ENCODE results near the gene PLXNA4. TPM values are rescaled to one million over a fixed set of nuclear protein-coding genes. Genes with fewer than 3 reads are reported as not detected.
A peak's percentile ranks its signal among the peaks of the same experiment; 100 is the strongest.

Gene PLXNA4
- total and polyA plus RNA-seq, 2 experiments from 2014 or later: 0.08 to 0.80 TPM

- Histone ChIP-seq H3F3A (replicated peaks; ENCODE audit: low read depth) (no peaks in the 10 kb centered on the region), H2AFZ (peak overlapping the region; percentile 32; the same call in 1 of the 2 replicates), H3K9me2 (ENCODE audit: insufficient read depth) (no peaks in the 10 kb centered on the region; the same call in 1 of the 2 replicates), H3K4me1 (ENCODE audit: insufficient read depth) (peaks cover 13% of the 10 kb centered on the region), H3K27me3 (ENCODE audit: insufficient read depth) (no peaks in the 10 kb centered on the region), H3K79me2 (replicated peaks; ENCODE audit: insufficient read depth) (no peaks in the 10 kb centered on the region), H3K4me3 (no peak overlapping the region), H4K20me1 (replicated peaks; ENCODE audit: insufficient read depth) (no peaks in the 10 kb centered on the region), H3K27ac (ENCODE audit: low read depth) (no peak overlapping the region), H3K4me2 (no peak overlapping the region), H3K36me3 (ENCODE audit: insufficient read depth) (no peaks in the 10 kb centered on the region)
- H3K27ac Mint-ChIP-seq: no peak overlapping the region
- H3K4me3 Mint-ChIP-seq: no peak overlapping the region
- peaks cover 10% of the 10 kb centered on the region for H3K27me3 Mint-ChIP-seq (ENCODE audit: insufficient read depth, low read depth, poor library complexity)
- no peaks in the 10 kb centered on the region for H3K9me3 Mint-ChIP-seq
- H3K36me3 Mint-ChIP-seq (ENCODE audit: low read depth): no peaks in the 10 kb centered on the region; the same call in 2 of the 3 replicates
- TF ChIP-seq EZH2phosphoT487 (IDR thresholded peaks at IDR 0.05; ENCODE audit: unreplicated experiment) (no peak), ZNF114 (CRISPR knock-in tag; IDR thresholded peaks at IDR 0.05) (no peak), REST (IDR thresholded peaks at IDR 0.05; ENCODE audit: unreplicated experiment) (no peak), POLR2AphosphoS5 (IDR thresholded peaks at IDR 0.05; ENCODE audit: low read depth) (no peak), ZNF331 (CRISPR knock-in tag; IDR thresholded peaks at IDR 0.05; ENCODE audit: low read depth) (no peak), NANOG (IDR thresholded peaks at IDR 0.05; ENCODE audit: borderline replicate concordance) (no peak), EZH2 (IDR thresholded peaks at IDR 0.05; ENCODE audit: low read depth, unreplicated experiment) (no peak), STAT1 (IDR thresholded peaks at IDR 0.05; ENCODE audit: unreplicated experiment) (no peak), ZNF462 (CRISPR knock-in tag; IDR thresholded peaks at IDR 0.05) (no peak), CTCF (conservative IDR thresholded peaks at IDR 0.05; ENCODE audit: low read depth in 2 of 2) (no peak)
- ATAC-seq (no peak), DNase-seq (ENCODE audit: low spot score) (no peak)
- peaks cover 26% of the 10 kb centered on the region for H3K4me1 Mint-ChIP-seq
Observed at GRCh38 chr7:132193898-132194297, 382.4 kb downstream of the PLXNA4 start.

Measured in GM23338 (cell line).